ENCODE measurements around the gene NR4A1. TPM values are rescaled to one million over a fixed set of nuclear protein-coding genes. Genes with fewer than 3 reads are reported as not detected.

NR4A1 gene
- total RNA-seq, 1 donor: 2.2 TPM

GRCh38 chr12:52070185-52070925 is 19.1 kb downstream of the NR4A1 start:
- peak; percentile 44 for DNase-seq (ENCODE audit: low read depth)
- TF ChIP-seq CTCF (IDR thresholded peaks at IDR 0.05; ENCODE audit: insufficient read depth, low read depth, low read length): no peak
- peak overlapping the region; percentile 80 for H3K4me3 ChIP-seq (ENCODE audit: low read depth, low read length)

GRCh38 chr12:52073531-52074381 is 22.5 kb downstream of the NR4A1 start:
- H3K4me3 ChIP-seq (ENCODE audit: low read depth, low read length): no peak overlapping the region
- no peak for TF ChIP-seq CTCF (IDR thresholded peaks at IDR 0.05; ENCODE audit: insufficient read depth, low read depth, low read length)
- peak; percentile 83 for DNase-seq (ENCODE audit: low read depth)

GRCh38 chr12:52074971-52075724 is 23.9 kb downstream of the NR4A1 start:
- H3K4me3 ChIP-seq (ENCODE audit: low read depth, low read length): no peak overlapping the region
- TF ChIP-seq CTCF (IDR thresholded peaks at IDR 0.05; ENCODE audit: insufficient read depth, low read depth, low read length): no peak
- DNase-seq (ENCODE audit: low read depth): no peak

- DNase-seq (ENCODE audit: low read depth): no peak
- TF ChIP-seq CTCF (IDR thresholded peaks at IDR 0.05; ENCODE audit: insufficient read depth, low read depth, low read length): no peak
- H3K4me3 ChIP-seq (ENCODE audit: low read depth, low read length): no peak overlapping the region
Observed at GRCh38 chr12:52076811-52077210, 25.6 kb downstream of the NR4A1 start.

GRCh38 chr12:52078276-52078675 is 27.0 kb downstream of the NR4A1 start:
- TF ChIP-seq CTCF (IDR thresholded peaks at IDR 0.05; ENCODE audit: insufficient read depth, low read depth, low read length): no peak
- H3K4me3 ChIP-seq (ENCODE audit: low read depth, low read length): no peak overlapping the region
- no peak for DNase-seq (ENCODE audit: low read depth)

DNA sequence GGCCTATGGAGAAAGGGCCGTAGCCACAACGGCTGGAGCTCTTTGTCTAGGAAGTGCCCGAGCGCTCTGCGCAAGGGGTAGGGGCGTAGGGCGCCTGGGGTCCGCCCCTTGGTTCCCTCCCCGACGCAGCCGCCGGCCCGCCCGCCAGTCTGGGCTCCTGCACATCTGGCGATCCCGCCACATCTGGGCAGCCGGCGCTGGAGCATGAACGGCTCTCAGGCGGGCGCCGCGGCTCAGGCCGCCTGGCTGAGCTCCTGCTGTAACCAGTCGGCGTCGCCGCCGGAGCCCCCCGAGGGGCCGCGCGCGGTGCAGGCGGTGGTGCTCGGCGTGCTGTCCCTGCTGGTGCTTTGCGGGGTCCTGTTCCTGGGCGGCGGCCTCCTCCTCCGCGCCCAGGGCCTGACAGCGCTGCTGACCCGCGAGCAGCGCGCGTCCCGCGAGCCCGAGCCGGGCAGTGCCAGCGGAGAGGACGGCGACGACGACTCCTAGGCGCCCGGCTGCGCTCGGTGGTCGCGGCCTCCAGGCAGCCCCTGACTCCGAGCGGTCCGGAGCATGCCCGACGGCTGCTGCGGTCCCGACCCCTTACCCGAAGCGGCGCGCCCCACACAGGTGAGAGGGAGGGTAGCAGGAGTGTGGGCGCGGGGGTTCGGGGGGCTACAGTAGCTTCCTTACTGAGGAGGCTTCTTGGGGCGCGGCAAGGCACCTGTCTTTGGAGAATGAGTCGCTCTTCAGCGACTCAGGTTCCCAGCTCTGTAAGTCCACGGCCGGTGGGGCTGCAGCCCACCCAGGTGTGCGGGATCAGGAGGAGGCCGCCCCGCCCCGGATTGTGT is 28.5 kb downstream of the NR4A1 start, which contains the start of gene SMIM41:
Gene SMIM41 (plus strand): TSS at position 129 of the 827 bp plus-strand sequence. CDS start 76 bp downstream, at position 205.
- peak; percentile 38 for DNase-seq (ENCODE audit: low read depth)
- TF ChIP-seq CTCF (IDR thresholded peaks at IDR 0.05; ENCODE audit: insufficient read depth, low read depth, low read length): no peak
- peak within 1 kb of the TSS; percentile 32 for H3K4me3 ChIP-seq (ENCODE audit: low read depth, low read length)
